ENCODE measurements around the gene MACROD2. TPM values are rescaled to one million over a fixed set of nuclear protein-coding genes. Genes with fewer than 3 reads are reported as not detected.

The MACROD2 gene
- total RNA-seq, 1 donor from 2014 or later = 1.6 TPM

GRCh38 chr20:14902432-14903089 is 907.2 kb downstream of the MACROD2 start:
- H3K27me3 ChIP-seq (ENCODE audit: control insufficient read depth, insufficient read depth, low read length) = no peaks in the 10 kb centered on the region
- DNase-seq (ENCODE audit: low read depth) (no peak), FAIRE-seq (no peak)
- TF ChIP-seq CTCF (IDR thresholded peaks at IDR 0.05; ENCODE audit: insufficient read depth, low read length, severe bottlenecking) = no peak
- H3K4me3 ChIP-seq (ENCODE audit: low read depth, low read length) = no peak overlapping the region
- no peaks in the 10 kb centered on the region for H3K36me3 ChIP-seq (ENCODE audit: control insufficient read depth, insufficient read depth, low read length)

GRCh38 chr20:14906908-14907434 is 911.7 kb downstream of the MACROD2 start:
- H3K27me3 ChIP-seq (ENCODE audit: control insufficient read depth, insufficient read depth, low read length) = no peaks in the 10 kb centered on the region
- no peaks in the 10 kb centered on the region for H3K36me3 ChIP-seq (ENCODE audit: control insufficient read depth, insufficient read depth, low read length)
- H3K4me3 ChIP-seq (ENCODE audit: low read depth, low read length) = no peak overlapping the region
- DNase-seq (ENCODE audit: low read depth) (no peak), FAIRE-seq (no peak)
- TF ChIP-seq CTCF (IDR thresholded peaks at IDR 0.05; ENCODE audit: insufficient read depth, low read length, severe bottlenecking) = no peak

- no peak for TF ChIP-seq CTCF (IDR thresholded peaks at IDR 0.05; ENCODE audit: insufficient read depth, low read length, severe bottlenecking)
- FAIRE-seq = no peak
- Histone ChIP-seq H3K27me3 (ENCODE audit: control insufficient read depth, insufficient read depth, low read length) (no peaks in the 10 kb centered on the region), H3K4me3 (ENCODE audit: low read depth, low read length) (no peak overlapping the region), H3K36me3 (ENCODE audit: control insufficient read depth, insufficient read depth, low read length) (no peaks in the 10 kb centered on the region)
- DNase-seq (ENCODE audit: low read depth) = no peak
Measured at GRCh38 chr20:14910126-14910525, 914.8 kb downstream of the MACROD2 start.

- DNase-seq (ENCODE audit: low read depth) = no peak
- H3K4me3 ChIP-seq (ENCODE audit: low read depth, low read length) = no peak overlapping the region
- no peak for FAIRE-seq
- no peak for TF ChIP-seq CTCF (IDR thresholded peaks at IDR 0.05; ENCODE audit: insufficient read depth, low read length, severe bottlenecking)
- no peaks in the 10 kb centered on the region for H3K27me3 ChIP-seq (ENCODE audit: control insufficient read depth, insufficient read depth, low read length)
- H3K36me3 ChIP-seq (ENCODE audit: control insufficient read depth, insufficient read depth, low read length) = no peaks in the 10 kb centered on the region
Measured at GRCh38 chr20:14913896-14914620, 918.7 kb downstream of the MACROD2 start.

GRCh38 chr20:14914633-14915032 is 919.3 kb downstream of the MACROD2 start:
- Histone ChIP-seq H3K36me3 (ENCODE audit: control insufficient read depth, insufficient read depth, low read length) (no peaks in the 10 kb centered on the region), H3K4me3 (ENCODE audit: low read depth, low read length) (no peak overlapping the region), H3K27me3 (ENCODE audit: control insufficient read depth, insufficient read depth, low read length) (no peaks in the 10 kb centered on the region)
- TF ChIP-seq CTCF (IDR thresholded peaks at IDR 0.05; ENCODE audit: insufficient read depth, low read length, severe bottlenecking) = no peak
- no peak for DNase-seq (ENCODE audit: low read depth)
- FAIRE-seq = no peak

Data from bronchial epithelial cell (primary cell).